Upper lobe of right lung (tissue), 1 donor: Measurements from ENCODE around the gene MXI1. TPM values are rescaled to one million over a fixed set of nuclear protein-coding genes. Genes with fewer than 3 reads are reported as not detected.

ENCODE experiments used
- ATAC-seq: fragments of 200-7000 bp; cut with Tn5 transposase; one replicate; pipeline ENCODE4 v1.9.1; 2020; ENCODE audit warnings: mild to moderate bottlenecking, moderate library complexity
- DNase-seq: peaks from one replicate; pipeline ENCODE4 v3.0.0-alpha.2; 2020
- H3K27ac ChIP-seq: fragments of 200-600 bp; one replicate; pipeline ENCODE4 v1.8.0; 2022
- H3K27me3 ChIP-seq: fragments of 200-600 bp; one replicate; pipeline ENCODE4 v1.8.0; 2022; ENCODE audit warnings: mild to moderate bottlenecking
- H3K36me3 ChIP-seq: fragments of 200-600 bp; one replicate; pipeline ENCODE4 v1.8.0; 2022
- H3K4me1 ChIP-seq: fragments of 200-600 bp; one replicate; pipeline ENCODE4 v1.8.0; 2022
- H3K4me3 ChIP-seq: fragments of 200-600 bp; one replicate; pipeline ENCODE4 v1.8.0; 2022; ENCODE audit warnings: mild to moderate bottlenecking
- H3K9me3 ChIP-seq: fragments of 200-600 bp; one replicate; pipeline ENCODE4 v1.8.0; 2022
- CTCF ChIP-seq: fragments of 200-600 bp; IDR thresholded peaks from one replicate; pipeline ENCODE4 v1.8.0; 2022; ENCODE audit warnings: antibody characterized with exemption
- intact Hi-C: fragments of 100-400 bp; cut with DNase I; formaldehyde crosslinking; loops from one replicate; pipeline ENCODE4 v1.11.0; 2022
- total RNA-seq: library from RNA; stranded (reverse); fragmentation: NEBNext Ultra II Directional; extraction: Animal tissue kit (Norgen Biotek cat#: 25700); gene quantifications from one replicate; pipeline ENCODE4 v1.2.1, GENCODE V29; 2021
- donor health status: DM: no; HTN: yes; CAD: no; lungs with severe emphysema.

The MXI1 gene
- total RNA-seq, 1 donor from 2014 or later, result 34.7 TPM

DNA sequence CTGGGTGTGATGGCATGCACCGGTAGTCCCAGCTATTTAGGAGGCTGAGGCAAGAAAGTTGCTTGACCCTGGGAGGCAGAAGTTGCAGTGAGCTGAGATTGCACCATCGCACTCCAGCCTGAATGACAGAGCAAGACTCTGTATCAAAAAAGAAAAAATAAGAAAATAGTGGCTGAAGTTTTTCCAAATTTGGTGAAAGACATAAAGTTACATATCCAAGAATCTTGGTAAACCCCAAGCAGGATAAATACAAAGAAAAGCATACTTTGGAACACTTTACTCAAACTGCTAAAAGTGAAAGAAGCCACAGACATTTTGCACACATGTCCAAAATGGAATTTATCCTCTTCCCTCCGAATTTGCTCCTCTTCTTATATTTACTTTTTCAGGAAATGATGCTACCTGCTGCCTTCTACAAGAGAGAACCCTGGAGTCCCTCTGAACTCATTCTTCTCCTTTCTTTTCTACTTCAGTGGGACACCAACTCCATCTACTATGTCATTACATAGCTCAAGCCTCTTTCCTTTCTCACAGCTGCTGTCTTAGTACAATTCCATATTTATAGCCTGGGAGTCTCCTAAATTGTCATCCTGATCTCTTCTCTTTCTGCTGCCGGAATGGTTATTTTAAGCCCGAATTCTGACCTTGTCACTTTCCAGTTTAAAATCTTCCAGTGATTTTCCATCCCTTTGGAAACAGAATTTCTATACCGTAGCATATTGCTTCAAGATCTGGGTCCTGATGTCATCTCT is 114.6 kb downstream of the MXI1 start:
- H3K4me3 ChIP-seq, result no peak overlapping the region
- no peaks in the 10 kb centered on the region for H3K27me3 ChIP-seq
- TF ChIP-seq CTCF, result no peak
- no peaks in the 10 kb centered on the region for H3K4me1 ChIP-seq
- no peak overlapping the region for H3K27ac ChIP-seq
- H3K9me3 ChIP-seq, result no peaks in the 10 kb centered on the region
- no peaks in the 10 kb centered on the region for H3K36me3 ChIP-seq
- DNase-seq (no peak), ATAC-seq (no peak)
- intact Hi-C loops, result no loop called here

DNA sequence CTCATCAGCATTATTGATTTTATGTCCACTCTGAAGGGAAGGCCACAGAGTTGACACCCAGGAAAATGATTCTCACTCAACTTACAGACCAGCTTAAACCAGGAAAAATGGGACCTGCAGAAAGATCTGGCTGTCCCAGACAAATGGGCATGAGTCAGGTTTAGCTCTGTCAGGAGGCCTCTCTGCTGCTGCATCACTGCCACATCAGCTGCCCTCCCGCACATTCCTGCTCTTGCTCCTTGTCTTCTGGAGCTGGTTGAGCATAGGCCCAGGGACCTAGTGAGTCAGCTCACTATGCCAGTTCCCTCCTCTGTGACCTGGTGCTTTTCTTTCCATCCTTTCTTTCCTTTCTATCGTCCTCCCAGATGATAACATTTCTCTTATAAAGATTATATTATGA is 116.1 kb downstream of the MXI1 start:
- Histone ChIP-seq H3K36me3 (no peaks in the 10 kb centered on the region), H3K4me1 (no peaks in the 10 kb centered on the region), H3K4me3 (no peak overlapping the region), H3K9me3 (no peaks in the 10 kb centered on the region), H3K27me3 (no peaks in the 10 kb centered on the region), H3K27ac (no peak overlapping the region)
- no peak for DNase-seq
- no peak for TF ChIP-seq CTCF
- ATAC-seq, result no peak
- intact Hi-C loops, result no loop called here

DNA sequence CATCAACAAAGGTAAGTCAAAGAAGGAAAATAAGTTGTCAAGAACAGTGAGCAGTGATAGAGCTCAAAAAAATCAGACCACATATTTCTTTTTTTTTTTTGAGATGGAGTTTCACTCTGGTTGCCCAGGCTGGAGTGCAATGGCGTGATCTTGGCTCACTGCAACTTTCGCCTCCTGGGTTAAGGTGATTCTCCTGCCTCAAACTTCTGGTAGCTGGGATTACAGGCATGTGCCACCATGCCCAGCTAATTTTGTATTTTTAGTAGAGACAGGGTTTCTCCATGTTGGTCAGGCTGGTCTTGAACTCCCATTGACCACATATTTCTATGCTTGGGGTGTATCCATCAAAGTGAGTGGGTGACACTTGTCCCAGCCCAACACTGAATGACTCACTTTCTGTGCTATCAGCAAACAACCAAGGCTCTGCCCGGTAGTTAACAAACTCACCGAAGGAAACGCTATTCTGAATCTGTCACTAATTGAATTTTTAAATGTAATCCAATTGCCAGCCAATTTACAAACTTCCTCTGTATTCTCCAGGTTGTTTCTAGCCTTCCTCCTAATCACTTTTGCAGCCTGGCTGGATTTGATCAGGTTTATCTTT is 116.9 kb downstream of the MXI1 start:
- intact Hi-C loops, result no loop called here
- no peaks in the 10 kb centered on the region for H3K36me3 ChIP-seq
- ATAC-seq (no peak), DNase-seq (no peak)
- no peaks in the 10 kb centered on the region for H3K27me3 ChIP-seq
- H3K4me3 ChIP-seq, result no peak overlapping the region
- no peak for TF ChIP-seq CTCF
- H3K27ac ChIP-seq, result no peak overlapping the region
- H3K9me3 ChIP-seq, result no peaks in the 10 kb centered on the region
- no peaks in the 10 kb centered on the region for H3K4me1 ChIP-seq

GRCh38 chr10:110324805-110325280 is 117.4 kb downstream of the MXI1 start:
- Histone ChIP-seq H3K9me3 (peaks cover 3% of the 10 kb centered on the region), H3K27me3 (no peaks in the 10 kb centered on the region), H3K4me1 (no peaks in the 10 kb centered on the region), H3K4me3 (no peak overlapping the region), H3K36me3 (no peaks in the 10 kb centered on the region), H3K27ac (no peak overlapping the region)
- ATAC-seq (no peak), DNase-seq (no peak)
- intact Hi-C loops, result no loop called here
- no peak for TF ChIP-seq CTCF

DNA sequence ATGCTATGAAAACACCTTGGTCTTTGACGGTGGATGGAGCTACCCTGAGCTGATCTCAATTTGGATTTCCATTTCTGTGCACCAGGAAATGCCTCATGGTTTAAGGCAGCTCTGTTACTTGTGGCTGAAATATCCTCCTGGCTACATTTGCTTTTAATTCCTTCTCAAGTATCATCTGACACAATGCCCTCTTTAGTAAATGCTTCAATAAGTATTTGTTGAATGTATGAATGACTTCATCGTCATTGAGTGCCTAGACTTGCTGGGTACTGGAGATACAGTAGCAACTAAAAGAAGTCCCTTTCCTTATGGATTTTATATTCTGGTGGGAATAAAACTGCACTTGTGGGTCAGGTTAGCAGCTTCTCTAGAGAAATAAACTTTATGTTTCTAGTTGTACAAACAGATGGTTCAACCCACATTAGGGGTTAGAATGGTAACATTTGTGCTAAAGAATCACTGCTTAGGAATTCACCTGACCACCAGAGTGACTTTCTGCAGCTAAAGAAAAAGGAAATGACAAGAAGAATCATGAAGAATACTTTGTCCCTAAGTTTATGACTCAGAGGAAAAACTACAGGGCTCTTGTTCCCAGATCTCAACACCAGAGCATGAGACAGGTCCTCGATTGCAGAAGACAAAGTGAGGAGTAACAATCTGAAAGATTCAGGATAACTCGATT is 119.1 kb downstream of the MXI1 start:
- no peak for TF ChIP-seq CTCF
- no peak for ATAC-seq

More for the DNA sequence above, 119.1 kb downstream of the MXI1 start:
- Histone ChIP-seq H3K4me3 (no peak overlapping the region), H3K9me3 (peaks cover 11% of the 10 kb centered on the region), H3K27ac (no peak overlapping the region), H3K36me3 (no peaks in the 10 kb centered on the region), H3K4me1 (no peaks in the 10 kb centered on the region), H3K27me3 (no peaks in the 10 kb centered on the region)
- intact Hi-C loops, result no loop called here
- no peak for DNase-seq
